NCI-H82 (cell line): ENCODE results near the gene ARHGAP42.
A peak's percentile ranks its signal among the peaks of the same experiment; 100 is the strongest.
"Not testable (repeated sequence)": the region's sequence is repeated elsewhere in the genome, so short reads cannot be mapped to it uniquely, and the experiment has no call there.

ENCODE experiments used
- DNase-seq: peaks from one replicate; lab custom pipeline; 2025; lab: John Stamatoyannopoulos, UW

The ARHGAP42 gene

GRCh38 chr11:100726680-100727079 lies 39.6 kb downstream of the ARHGAP42 start:
- no peak for DNase-seq

GRCh38 chr11:100727410-100727809 lies 40.3 kb downstream of the ARHGAP42 start:
- DNase-seq: no peak

GRCh38 chr11:100730266-100730665 lies 43.2 kb downstream of the ARHGAP42 start:
- DNase-seq: no peak

GRCh38 chr11:100731471-100731870 lies 44.4 kb downstream of the ARHGAP42 start:
- DNase-seq: peak; percentile 89

GRCh38 chr11:100732949-100733348 lies 45.9 kb downstream of the ARHGAP42 start:
- DNase-seq: peak; percentile 7

- DNase-seq: no peak
Observed at GRCh38 chr11:100734743-100735527, 47.8 kb downstream of the ARHGAP42 start.

GRCh38 chr11:100735949-100736675 lies 49.0 kb downstream of the ARHGAP42 start:
- peak; percentile 29 for DNase-seq

GRCh38 chr11:100738701-100739270 lies 51.7 kb downstream of the ARHGAP42 start:
- no peak for DNase-seq

GRCh38 chr11:100739666-100740065 lies 52.6 kb downstream of the ARHGAP42 start:
- DNase-seq: peak; percentile 48

GRCh38 chr11:100740440-100740839 lies 53.4 kb downstream of the ARHGAP42 start:
- no peak for DNase-seq

GRCh38 chr11:100741866-100742625 lies 55.0 kb downstream of the ARHGAP42 start:
- peak; percentile 50 for DNase-seq

- no peak for DNase-seq
Observed at GRCh38 chr11:100746448-100746847, 59.4 kb downstream of the ARHGAP42 start.

- peak; percentile 77 for DNase-seq
Observed at GRCh38 chr11:100748153-100748552, 61.1 kb downstream of the ARHGAP42 start.

GRCh38 chr11:100749887-100750565 lies 62.9 kb downstream of the ARHGAP42 start:
- DNase-seq: not testable (repeated sequence)

- DNase-seq: not testable (repeated sequence)
Observed at GRCh38 chr11:100750566-100750891, 63.4 kb downstream of the ARHGAP42 start.

- DNase-seq: peak; percentile 84
Observed at GRCh38 chr11:100752371-100753171, 65.5 kb downstream of the ARHGAP42 start.

- DNase-seq: peak; percentile 28
Observed at GRCh38 chr11:100753172-100753543, 66.1 kb downstream of the ARHGAP42 start.

- DNase-seq: peak; percentile 88
Observed at GRCh38 chr11:100753571-100753970, 66.5 kb downstream of the ARHGAP42 start.

- DNase-seq: no peak
Observed at GRCh38 chr11:100756559-100756958, 69.5 kb downstream of the ARHGAP42 start.

GRCh38 chr11:100757646-100758045 lies 70.6 kb downstream of the ARHGAP42 start:
- DNase-seq: no peak

GRCh38 chr11:100759106-100759505 lies 72.0 kb downstream of the ARHGAP42 start:
- peak; percentile 39 for DNase-seq
